GM12878 (cell line): Measurements from ENCODE around the gene CTNNBL1. TPM values are rescaled to one million over a fixed set of nuclear protein-coding genes. Genes with fewer than 3 reads are reported as not detected.

ENCODE experiments used
- ATAC-seq: fragments of 200-7000 bp; cut with Tn5 transposase; 3 replicates; pipeline ENCODE4 v1.9.1; 2020; ENCODE audit warnings: mild to moderate bottlenecking, moderate library complexity
- BruUV-seq: library from RNA; stranded (reverse); fragments of 400-500 nt; replicated peaks from 2 replicates; lab custom pipeline; 2021; lab: Mats Ljungman, UMichigan
- CTCF ChIA-PET: fragments of 300-600 bp; sonication (Branson Sonifier 250); formaldehyde crosslinking; extraction: SDS; loops from one replicate; lab custom pipeline; 2021; ENCODE audit warnings: inconsistent platforms; lab: Yijun Ruan, JAX
- POLR2A ChIA-PET: fragments of 350-600 bp; formaldehyde crosslinking; extraction: SDS; loops from one replicate; lab custom pipeline; 2021; ENCODE audit warnings: inconsistent platforms; lab: Charles Lee
- RAD21 ChIA-PET: fragments of 300-600 bp; sonication (Branson Sonifier 250); formaldehyde crosslinking; loops from one replicate; lab custom pipeline; 2023; ENCODE audit warnings: antibody characterized with exemption; ENCODE audit not compliant: unreplicated experiment; lab: Charles Lee
- SMC1A ChIA-PET: fragments of 300-600 bp; sonication (Branson Sonifier 250); formaldehyde crosslinking; loops from one replicate; lab custom pipeline; 2023; ENCODE audit not compliant: unreplicated experiment, uncharacterized antibody; lab: Charles Lee
- DNase-seq: peaks from one replicate; pipeline ENCODE4 v3.0.0-alpha.2; 2011; ENCODE audit warnings: low read depth, low spot score
- FAIRE-seq: peaks from 3 replicates; lab custom pipeline; 2011; peaks lifted over from hg19 to GRCh38; lab: Jason Lieb, UNC
- H2AFZ ChIP-seq: 2 replicates; pipeline ENCODE4 v1.6.0; 2011; ENCODE audit warnings: low read depth, low read length, control low read depth; ENCODE audit not compliant: control insufficient read depth
- H3K27ac ChIP-seq: 2 replicates; pipeline ENCODE4 v1.5.1; 2011; ENCODE audit warnings: control low read depth; ENCODE audit not compliant: control insufficient read depth, insufficient read depth
- H3K27me3 ChIP-seq, 2 experiments: replicated peaks in 1 of 2; 2 replicates each; pipeline versions ENCODE4 v1.6.0 to v1.6.1; 2011; ENCODE audit warnings: low read length in 1 of 2; ENCODE audit not compliant: control insufficient read depth in 2 of 2, insufficient read depth in 2 of 2
- H3K36me3 ChIP-seq, 2 experiments: 2 replicates each; pipeline ENCODE4 v1.5.1; 2011; ENCODE audit warnings: low read length in 1 of 2; ENCODE audit not compliant: control insufficient read depth in 2 of 2, insufficient read depth in 2 of 2
- H3K4me1 ChIP-seq: 2 replicates; pipeline ENCODE4 v1.6.1; 2011; ENCODE audit warnings: mild to moderate bottlenecking, low read length, moderate library complexity, mixed read lengths; ENCODE audit not compliant: control insufficient read depth, insufficient read depth
- H3K4me2 ChIP-seq: 2 replicates; pipeline ENCODE4 v1.6.0; 2011; ENCODE audit warnings: control low read depth; ENCODE audit not compliant: control insufficient read depth, insufficient read depth
- H3K4me3 ChIP-seq: fragments of 200-600 bp; sonication (generic); 2 replicates; pipeline ENCODE4 v1.5.1; 2016
- H3K79me2 ChIP-seq: 2 replicates; pipeline ENCODE4 v1.6.0; 2011; ENCODE audit warnings: low read length; ENCODE audit not compliant: control insufficient read depth, insufficient read depth
- H3K9ac ChIP-seq: 2 replicates; pipeline ENCODE4 v1.8.0; 2011; ENCODE audit warnings: low read length, control low read depth, mixed read lengths; ENCODE audit not compliant: control insufficient read depth, insufficient read depth
- H3K9me3 ChIP-seq: replicated peaks from 3 replicates; pipeline ENCODE4 v1.5.1; 2011; ENCODE audit warnings: mild to moderate bottlenecking, low read length; ENCODE audit not compliant: control insufficient read depth, insufficient read depth
- H4K20me1 ChIP-seq: 2 replicates; pipeline ENCODE4 v1.6.0; 2011; ENCODE audit not compliant: control insufficient read depth, insufficient read depth
- BRCA1 ChIP-seq: IDR thresholded peaks from 2 replicates; pipeline ENCODE4 v1.6.1; 2011; ENCODE audit warnings: low read depth, low read length, improper control_type of control experiment
- CREM ChIP-seq: IDR thresholded peaks from 2 replicates; pipeline ENCODE4 v1.6.1; 2014; ENCODE audit warnings: antibody characterized with exemption, low read depth
- EGR1 ChIP-seq, 2 experiments: IDR thresholded peaks; 1 replicate in 1 of 2; 2 replicates in 1 of 2; pipeline ENCODE4 v1.6.1; 2011 to 2012; ENCODE audit warnings: low read depth in 2 of 2, low read length in 2 of 2, borderline replicate concordance in 1 of 2, mild to moderate bottlenecking in 1 of 2, moderate library complexity in 1 of 2
- IRF4 ChIP-seq: IDR thresholded peaks from 2 replicates; pipeline ENCODE4 v1.6.1; 2011; ENCODE audit warnings: low read depth, low read length
- PML ChIP-seq: IDR thresholded peaks from 2 replicates; pipeline ENCODE4 v1.6.1; 2012; ENCODE audit warnings: low read length, inconsistent platforms
- RBBP5 ChIP-seq: fragments of 200-600 bp; sonication (generic); conservative IDR thresholded peaks from 2 replicates; pipeline ENCODE4 v1.6.1; 2016
- STAT1 ChIP-seq: fragments of 450-650 bp; conservative IDR thresholded peaks from 2 replicates; pipeline ENCODE4 v1.6.1; 2014; ENCODE audit warnings: antibody characterized with exemption, mild to moderate bottlenecking
- STAT3 ChIP-seq: IDR thresholded peaks from 2 replicates; pipeline ENCODE4 v1.6.1; 2011; ENCODE audit warnings: low read depth, low read length, improper control_type of control experiment
- USF2 ChIP-seq: IDR thresholded peaks from 2 replicates; pipeline ENCODE4 v1.6.1; 2011; ENCODE audit warnings: low read depth, low read length, improper control_type of control experiment, borderline replicate concordance
- WGBS: methylation state at CpG from one replicate; pipeline ENCODE4 v1.1.6; 2016; ENCODE audit warnings: low lambda C conversion rate; ENCODE audit not compliant: insufficient replicate concordance, insufficient coverage; ENCODE audit errors: missing lambda C conversion rate; 5-methylcytosine and 5-hydroxymethylcytosine counted together
- in situ Hi-C: fragments of 300-500 bp; cut with MboI; formaldehyde crosslinking; loops from 9 replicates; pipeline ENCODE4 v1.14.3; 2018; ENCODE audit warnings: mixed read lengths
- intact Hi-C: fragments of 100-400 bp; cut with micrococcal nuclease; formaldehyde crosslinking; loops from one replicate; pipeline ENCODE4 v1.14.2; 2022; ENCODE audit not compliant: unreplicated experiment
- polyA plus RNA-seq, 11 experiments: library from polyadenylated mRNA; depleted of rRNA in 4 of 11; unstranded in 6 of 11; stranded (reverse) in 5 of 11; fragments of >200 nt; fragmentation: Nextera tagmentation in 4 of 11; fragmentation: Illumina TruSeq in 1 of 11; extraction: Ambion mirVana in 4 of 11; extraction: Trizol in 1 of 11; gene quantifications; 1 replicate in 1 of 11; 2 replicates in 10 of 11; pipeline versions ENCODE4 v1.2.1 to v1.2.3, GENCODE V29; 2011 to 2016; ENCODE audit warnings: inconsistent platforms in 2 of 11, missing spikeins in 2 of 11, low read depth in 1 of 11
- total RNA-seq, 4 experiments: library from RNA; depleted of rRNA in 3 of 4; stranded (reverse); fragments of >200 nt in 3 of 4; fragmentation: Illumina TruSeq in 1 of 4; extraction: Trizol in 1 of 4; gene quantifications; 2 replicates each; pipeline versions ENCODE4 v1.2.1 to v1.2.3, GENCODE V29; 2013 to 2021

CTNNBL1 gene
- total and polyA plus RNA-seq, 10 of the 15 experiments (the other 5 are each of a cell fraction or from before 2014, with no cell fraction given), result 43.1 to 102 (median 67.8) TPM

- no peak for ATAC-seq
- peaks cover 3 to 10% of the 10 kb centered on the region in 2 experiments; a peak in 3 of 4 replicates for H3K36me3 ChIP-seq
- WGBS, result 89% methylated on average over 9 of the region's 9 CpGs
- no peak overlapping the region for H3K4me2 ChIP-seq
- intact Hi-C loops, result no loop called here
- H3K9ac ChIP-seq, result no peak overlapping the region
- TF ChIP-seq CREM (no peak), EGR1 (IDR thresholded peaks at IDR 0.05; ENCODE audit: borderline replicate concordance in 1 of 2, low read depth in 2 of 2, low read length in 2 of 2) (no peak), STAT3 (no peak), PML (no peak), STAT1 (no peak), BRCA1 (no peak), USF2 (no peak), IRF4 (no peak), RBBP5 (no peak)
- no peak overlapping the region for H3K27ac ChIP-seq
- H3K9me3 ChIP-seq, result no peaks in the 10 kb centered on the region
- no peaks in the 10 kb centered on the region for H4K20me1 ChIP-seq
- no peak overlapping the region for H3K4me3 ChIP-seq
- ChIA-PET POLR2A (no interaction called here), CTCF (no interaction called here), RAD21 (no interaction called here), SMC1A (no interaction called here)
- no TSS peak for BruUV-seq
- in situ Hi-C loops, result no loop called here
- FAIRE-seq, result no peak
- no peaks in the 10 kb centered on the region for H3K4me1 ChIP-seq
- H2AFZ ChIP-seq, result no peak overlapping the region
- no peak for DNase-seq
- H3K27me3 ChIP-seq, result no peaks in the 10 kb centered on the region
- no peaks in the 10 kb centered on the region for H3K79me2 ChIP-seq
Measured at GRCh38 chr20:37872161-37872560, 178.3 kb downstream of the CTNNBL1 start.
